Anterior cingulate cortex (tissue), 58 donors: ENCODE measurements around the gene SLC19A2.
A peak's percentile ranks its signal among the peaks of the same experiment; 100 is the strongest.
"Not testable (repeated sequence)": the region's sequence is repeated elsewhere in the genome, so short reads cannot be mapped to it uniquely, and the experiment has no call there.

Experiments
- DNase-seq, 58 donors: peaks; one replicate each; lab custom pipeline; 2025; lab: John Stamatoyannopoulos, UW

SLC19A2 gene

DNA sequence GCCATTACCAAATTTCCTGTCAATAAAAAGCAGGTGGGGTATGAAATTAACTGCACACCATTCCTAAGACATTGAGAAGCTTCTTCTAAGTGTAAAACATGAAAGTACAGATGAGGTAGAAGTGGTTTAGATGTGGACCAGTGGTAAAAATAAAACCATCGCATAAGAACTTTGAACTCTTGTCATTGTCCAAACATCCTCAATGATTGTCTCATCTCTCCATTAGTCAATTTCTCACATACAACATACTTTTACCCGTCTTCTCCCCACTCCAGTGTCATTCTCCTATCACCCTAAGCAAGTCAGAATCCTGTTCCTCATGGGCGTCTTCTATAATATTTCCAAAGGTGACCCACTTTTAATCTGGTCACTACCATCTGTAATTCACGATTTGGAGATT, 24.3 kb upstream of the SLC19A2 start:
- DNase-seq = no peak

DNA sequence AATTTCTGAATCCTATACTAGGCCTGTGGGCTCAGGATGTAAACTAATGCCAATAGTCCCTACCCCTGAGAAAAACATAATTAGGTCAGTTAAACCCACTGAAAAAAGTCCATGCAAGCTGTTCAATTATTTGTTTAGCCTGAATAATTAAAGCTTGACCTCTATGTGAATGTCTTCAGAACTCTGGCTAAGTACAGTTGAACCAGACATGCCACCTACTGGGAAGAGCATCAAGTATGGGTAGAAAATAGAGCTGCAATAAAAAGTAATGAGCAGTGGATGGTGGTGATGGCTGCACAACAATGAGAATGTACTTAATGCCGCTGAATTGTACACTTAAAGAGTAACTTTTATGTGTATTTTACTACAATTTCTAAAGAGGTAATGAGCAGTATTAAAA, 23.6 kb upstream of the SLC19A2 start:
- DNase-seq = no peak

DNA sequence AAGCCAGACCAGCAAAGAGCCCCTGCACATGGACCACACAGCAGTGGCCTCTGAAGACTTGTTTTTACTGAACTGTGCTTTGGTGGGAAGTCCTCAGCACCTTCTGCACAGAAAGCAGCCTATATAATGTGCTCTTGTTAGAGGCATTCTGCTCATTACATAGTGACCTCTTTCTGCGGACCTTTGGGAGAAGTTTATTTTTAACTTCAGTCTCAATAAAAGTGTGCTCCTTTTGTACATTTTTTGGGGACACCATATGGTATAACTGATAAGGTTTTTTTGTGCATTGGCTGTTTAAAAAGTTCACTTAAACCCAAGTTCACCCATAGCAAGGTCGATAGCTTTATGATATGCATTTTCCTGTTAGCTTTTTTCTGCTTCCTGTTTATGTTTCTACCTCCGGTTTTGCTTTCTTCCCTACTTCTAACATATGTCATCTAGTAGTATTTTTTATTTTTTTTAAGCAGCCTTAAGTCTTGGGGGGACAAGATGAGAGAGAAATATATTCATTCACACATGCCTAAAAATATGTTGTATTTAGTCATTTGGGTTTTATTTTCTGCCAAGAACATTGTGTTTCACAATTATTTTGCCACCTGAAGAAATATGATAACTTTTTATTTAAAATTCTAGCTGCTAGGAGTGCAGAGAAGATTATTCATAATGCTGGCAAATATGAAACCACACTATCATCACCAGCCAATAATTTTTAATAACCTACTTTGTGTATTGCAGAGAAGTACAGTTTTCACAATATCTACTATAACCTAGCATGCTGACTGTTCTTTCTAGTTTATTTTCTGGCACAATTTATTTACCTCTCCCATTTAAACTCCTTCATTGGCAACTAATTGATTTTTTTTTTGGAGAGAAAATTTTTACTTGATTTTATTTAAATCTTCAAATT, 22.9 kb upstream of the SLC19A2 start:
- DNase-seq = no peak

DNA sequence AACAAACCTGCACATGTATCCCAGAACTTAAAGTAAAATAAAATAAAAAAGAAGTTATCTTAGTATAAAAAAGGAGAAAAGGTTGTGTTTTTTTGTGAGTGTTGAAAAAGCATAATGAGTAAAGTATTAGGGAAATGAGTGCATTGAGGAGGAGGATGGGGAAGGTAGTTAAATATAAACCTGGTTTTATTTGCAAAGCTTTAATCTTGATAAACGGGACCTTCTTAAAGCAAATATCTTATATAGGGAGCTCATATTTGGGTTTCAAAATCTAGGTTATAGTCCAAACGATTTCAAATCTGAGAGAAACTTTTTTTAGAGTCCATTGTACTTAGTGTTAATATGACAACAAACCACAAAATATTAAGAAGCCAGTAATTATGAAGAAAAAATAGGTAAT, 21.7 kb upstream of the SLC19A2 start:
- DNase-seq = no peak

DNA sequence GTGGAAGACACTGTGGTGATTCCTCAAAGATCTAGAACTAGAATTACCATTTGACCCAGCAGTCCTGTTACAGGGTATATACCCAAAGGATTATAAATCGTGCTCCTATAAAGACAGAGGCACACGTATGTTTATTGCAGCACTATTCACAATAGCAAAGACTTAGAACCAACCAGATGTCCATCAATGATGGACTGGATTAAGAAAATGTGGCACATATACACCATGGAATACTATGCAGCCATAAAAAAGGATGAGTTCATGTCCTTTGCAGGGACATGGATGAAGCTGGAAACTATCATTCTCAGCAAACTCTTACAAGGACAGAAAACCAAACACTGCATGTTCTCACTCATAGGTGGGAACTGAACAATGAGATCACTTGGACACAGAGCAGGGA, 17.9 kb upstream of the SLC19A2 start:
- not testable (repeated sequence) for DNase-seq

DNA sequence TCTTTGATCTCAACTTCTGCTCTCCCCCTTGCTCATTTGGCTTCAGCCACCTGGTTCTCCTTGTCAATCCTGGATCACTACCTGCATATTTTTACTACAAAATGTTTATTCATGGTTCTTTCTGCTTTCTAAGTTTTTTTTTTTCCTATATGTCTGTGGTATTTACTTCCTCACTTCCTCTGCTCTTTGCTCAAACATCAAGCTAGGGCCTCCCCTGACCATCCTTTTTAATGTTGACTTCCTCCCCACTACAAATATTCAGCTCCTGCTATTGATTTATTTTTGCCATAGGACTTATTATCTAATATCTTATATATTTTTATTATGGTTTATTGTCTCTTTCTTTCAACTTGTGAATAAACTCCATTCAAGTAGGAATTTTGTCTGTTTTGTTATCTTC, 14.1 kb upstream of the SLC19A2 start:
- no peak for DNase-seq

DNA sequence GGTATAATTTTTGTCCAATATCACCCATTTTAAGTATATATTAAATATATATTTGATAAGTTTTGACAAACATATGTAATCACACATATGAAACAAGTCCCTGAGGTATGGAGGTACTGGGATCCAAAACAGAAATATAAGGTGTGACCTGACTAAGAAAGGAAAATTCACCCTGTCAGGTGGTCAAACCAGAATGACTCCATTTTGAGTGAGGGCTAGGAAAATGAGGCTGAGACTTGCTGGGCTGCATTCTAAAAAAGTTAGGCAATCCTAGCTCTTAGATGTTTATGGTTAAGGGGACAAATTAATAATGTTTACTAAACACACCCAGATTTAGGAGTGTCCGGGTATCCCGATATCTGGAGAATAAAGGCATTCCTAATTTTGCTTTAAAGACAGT, 11.6 kb upstream of the SLC19A2 start:
- no peak for DNase-seq

DNA sequence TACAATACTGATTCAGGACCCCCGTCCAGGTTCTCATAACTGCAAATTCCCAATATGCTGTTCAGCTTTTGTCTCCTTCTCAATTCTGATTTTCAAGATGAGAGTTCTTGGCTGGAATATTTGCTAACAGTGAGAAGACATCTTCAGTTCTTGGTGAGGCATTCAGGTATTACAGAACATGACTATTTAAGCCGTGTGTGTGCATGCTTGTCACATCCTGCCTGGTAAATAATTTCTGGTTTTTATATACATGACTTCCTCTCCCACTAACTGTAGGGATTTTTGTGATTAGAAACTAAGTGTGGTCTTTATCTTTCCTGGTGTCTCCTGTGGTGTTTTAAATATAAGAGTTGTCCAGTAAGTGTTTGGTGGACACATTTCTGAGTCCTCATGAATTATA, 10.2 kb upstream of the SLC19A2 start:
- DNase-seq = no peak

DNA sequence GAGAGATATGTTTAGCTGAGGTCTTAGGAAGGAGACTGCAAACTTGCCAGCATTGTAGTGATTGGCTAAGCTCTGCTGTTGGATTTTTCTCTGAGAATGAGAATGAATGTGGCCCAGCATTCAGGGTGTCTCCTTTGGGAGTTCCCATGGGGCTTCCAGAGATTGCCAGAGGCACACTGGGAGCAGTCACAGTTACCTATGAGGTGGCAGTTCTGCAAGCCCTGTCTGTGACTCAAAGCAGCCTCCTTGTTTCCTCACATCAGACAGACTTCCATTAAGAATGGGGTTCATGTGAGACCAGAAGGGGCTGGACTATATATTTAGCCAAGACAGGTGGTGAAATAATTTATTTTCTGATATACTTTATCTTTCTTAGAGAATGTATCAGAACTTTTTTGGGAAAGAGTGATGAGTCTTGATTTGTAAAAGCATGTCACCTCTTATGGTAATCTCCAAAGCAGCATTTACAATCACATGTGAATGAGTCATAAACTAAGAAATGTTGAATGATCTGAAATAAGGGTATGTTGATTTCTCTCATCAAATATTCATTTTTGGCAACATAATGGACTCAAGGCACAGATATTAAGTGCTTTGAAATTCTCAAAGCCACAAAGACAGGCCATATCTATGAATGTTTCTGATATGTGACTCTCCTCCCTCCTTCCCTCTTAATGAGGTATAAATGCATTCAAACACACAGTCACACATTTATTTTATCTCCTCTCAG, 9.5 kb upstream of the SLC19A2 start:
- DNase-seq = no peak

DNA sequence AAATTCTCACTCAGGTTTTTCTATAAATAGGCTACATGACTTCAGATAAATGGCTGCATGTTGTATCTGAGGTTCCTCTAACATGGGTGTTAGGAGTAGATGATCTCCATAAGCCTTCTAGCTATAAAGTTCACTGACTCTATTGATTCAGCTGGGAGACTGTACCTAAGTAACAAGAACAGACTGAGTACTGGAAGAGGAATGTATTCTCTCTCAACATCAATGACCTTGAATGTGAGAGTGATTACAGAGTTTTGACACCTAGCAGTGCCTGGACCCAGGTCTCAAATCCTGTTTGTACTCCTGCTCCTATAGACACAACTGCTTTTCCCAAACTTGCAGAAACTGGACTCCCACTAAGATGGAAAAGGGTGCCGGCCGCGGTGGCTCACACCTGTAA, 8.6 kb upstream of the SLC19A2 start:
- no peak for DNase-seq

DNA sequence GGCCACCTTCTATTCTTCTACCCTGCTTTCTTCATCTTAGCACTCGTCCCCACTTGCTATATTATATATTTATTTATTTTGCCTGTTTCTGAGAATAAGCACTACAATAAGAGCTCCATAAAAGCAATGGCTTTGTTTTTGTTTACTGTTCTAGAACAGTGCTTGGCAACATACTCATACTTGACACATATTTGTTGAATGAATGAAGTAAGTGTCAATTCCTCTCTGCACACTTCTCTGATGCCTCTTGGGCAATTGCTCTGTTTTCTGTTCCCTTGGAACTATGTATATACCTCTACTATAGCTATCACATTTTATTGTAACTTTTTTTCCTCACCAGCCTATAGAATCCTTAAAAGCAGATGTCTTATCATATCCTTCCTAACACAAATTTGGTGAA, 7.5 kb upstream of the SLC19A2 start:
- no peak for DNase-seq

DNA sequence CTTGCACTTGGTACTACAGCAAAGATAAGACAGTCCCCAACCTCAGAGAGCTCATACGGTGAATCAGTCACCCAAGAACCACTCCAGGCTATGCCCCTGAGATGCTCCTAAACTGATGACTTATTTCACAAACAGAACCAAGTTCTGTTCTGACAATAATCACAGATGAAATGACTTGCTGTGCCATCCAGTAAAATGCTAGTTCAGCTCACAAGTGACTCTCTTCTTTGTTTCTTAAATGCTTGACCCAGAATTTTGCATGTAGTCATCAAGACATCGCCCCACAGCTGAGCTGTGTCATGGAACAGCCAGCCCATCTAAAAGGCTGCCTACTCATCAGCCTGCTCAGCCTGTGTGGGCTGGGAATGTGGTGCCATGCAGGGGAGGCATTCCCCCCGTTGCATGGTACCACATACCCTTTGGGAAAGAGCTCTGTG, 6.1 kb upstream of the SLC19A2 start:
- no peak for DNase-seq

DNA sequence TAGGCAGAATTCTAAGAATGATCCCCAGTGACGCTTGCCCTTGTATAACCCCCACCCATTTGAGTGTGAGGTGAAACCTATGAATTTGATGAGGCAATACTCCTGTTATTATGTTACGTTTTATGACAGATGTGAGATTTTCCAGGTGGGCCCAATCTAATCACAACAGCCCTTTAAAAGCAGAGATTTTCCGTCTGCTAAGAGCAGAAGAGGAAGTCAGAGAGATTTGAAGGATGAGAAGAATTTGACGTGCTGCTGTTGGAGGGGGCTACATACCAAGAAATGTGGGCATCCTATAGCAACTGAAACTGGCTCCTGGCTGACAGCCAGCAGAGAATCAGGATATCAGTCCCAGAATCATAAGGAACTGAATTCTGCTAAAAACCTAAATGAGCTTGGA, 2.4 kb upstream of the SLC19A2 start:
- DNase-seq = no peak

DNA sequence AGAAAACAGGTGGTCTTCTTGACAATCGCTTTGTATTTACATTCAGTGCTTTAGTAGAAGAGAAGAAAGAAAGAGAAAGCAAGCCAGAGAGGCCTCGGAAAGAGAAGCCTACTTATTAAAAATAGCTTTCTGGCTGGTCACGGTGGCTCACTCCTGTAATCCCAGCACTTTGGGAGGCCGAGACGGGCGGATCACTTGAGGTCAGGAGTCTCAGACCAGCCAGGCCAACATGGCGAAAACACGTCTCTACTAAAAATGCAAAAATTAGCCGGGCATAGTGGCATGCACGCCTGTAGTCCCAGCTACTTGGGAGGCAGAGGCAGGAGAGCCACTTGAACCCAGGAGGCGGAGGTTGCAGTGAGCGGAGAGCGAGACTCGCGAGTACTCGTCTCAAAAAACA, 1.8 kb upstream of the SLC19A2 start:
- DNase-seq = no peak

DNA sequence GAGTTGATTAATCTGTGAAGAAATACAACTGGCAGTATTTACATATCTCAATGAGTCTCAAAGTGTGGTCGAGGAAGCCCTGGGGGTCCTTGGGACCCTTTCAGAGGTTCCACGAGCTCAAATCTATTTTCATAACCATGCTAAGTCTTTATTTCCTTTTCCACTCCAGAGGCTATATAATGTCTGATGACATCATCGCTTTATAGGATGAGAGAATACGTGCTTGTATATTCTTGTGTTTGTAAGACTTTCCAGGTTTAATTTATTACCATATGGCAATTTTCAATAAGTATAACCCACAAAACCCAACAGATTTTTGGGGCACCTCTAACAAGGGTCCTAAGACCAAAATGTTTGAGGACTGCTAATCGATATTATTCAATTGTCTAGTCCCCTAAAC, 1.4 kb upstream of the SLC19A2 start:
- no peak for DNase-seq

DNA sequence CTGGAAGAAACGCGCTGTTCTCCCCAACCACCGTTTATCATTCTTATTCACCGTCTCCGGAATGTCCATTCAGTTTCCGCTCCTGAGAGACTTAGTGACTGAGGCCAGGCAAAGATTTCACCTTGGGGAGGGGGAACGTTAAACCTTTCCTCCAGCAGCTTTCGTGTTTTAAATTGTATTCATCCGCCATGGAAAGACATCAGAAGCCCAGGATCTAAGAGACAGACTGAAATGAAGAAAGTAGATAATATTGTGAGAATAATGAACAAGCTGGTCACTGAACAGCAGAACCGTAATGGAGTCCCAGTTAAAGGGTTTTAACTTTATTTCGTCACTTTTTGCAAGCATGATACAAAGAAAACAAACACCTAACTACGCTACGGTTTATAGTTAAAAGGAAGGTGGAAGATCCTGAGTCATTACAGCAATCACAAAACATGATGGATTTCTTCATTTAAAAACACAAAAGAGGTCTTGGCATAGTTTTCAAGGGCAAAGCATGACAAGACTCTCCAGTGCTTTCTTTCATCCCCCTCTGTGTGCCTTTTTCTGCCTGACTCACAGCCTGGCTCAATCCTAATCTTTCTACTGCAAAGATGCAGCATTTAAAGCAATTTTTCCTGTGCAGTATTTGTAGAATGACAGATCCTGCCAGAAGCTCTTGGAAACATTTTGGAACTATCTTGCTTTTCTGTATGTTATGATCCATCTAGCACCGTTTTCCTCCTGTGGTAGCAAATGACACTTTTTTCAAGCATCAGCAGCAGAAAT, 722 bp upstream of the SLC19A2 start:
- peak in 1 of 58 donors; percentile 18 for DNase-seq

DNA sequence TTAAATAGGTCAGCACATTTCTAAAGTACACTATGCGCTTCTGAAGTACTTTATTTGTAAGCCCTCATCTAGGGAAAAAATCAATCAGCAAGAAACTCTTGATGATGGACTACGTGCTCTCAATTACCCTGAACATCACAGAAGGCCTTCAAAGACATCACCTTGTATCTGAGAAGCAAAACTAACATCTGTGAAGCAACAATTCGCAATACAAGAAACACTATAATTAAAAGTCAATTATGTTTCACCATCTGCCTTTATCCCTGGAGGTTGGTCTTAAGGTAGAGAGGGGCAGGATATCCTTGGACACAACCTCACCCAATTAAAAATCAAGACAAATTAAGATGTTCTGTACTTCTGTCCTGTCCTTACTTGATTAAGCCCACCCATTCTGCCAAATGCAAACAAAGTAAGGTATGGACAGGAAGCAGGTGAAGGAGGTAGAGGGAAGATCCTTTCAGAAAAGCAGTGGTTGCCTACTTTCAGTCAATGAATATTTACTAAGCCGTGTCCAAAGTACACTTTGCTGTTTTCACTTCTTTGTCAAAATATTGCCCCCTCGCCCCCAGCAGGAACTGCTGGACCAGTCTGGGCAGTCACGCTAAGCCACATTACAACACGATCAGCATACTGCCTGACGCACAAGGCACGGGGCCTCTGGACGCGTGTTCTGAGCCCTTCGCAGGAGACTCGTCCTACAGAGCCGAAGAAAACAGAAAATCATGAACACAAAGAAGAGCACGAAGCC, 887 bp downstream of the SLC19A2 start:
- peak in 31 of 58 donors; percentile 9 to 72 (median 47) for DNase-seq

DNA sequence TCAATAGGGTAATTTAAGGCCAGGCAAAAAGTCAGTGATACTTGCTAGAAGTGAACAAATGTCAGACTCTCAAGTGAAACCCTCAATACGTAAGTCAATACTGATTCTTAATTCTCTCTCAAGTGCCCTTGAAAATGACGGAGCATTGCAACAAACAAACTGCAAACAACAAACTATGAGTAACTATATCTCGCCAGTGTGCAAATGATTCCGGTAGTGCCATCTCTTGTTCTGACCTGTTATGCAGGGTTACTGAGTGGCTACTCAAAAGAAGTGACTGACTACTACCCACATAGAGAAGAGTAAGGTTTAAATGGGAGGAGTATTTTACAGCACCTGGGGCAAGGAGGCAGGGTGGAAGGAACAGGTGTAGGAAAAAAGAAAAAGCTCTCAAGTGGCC, 1.6 kb downstream of the SLC19A2 start:
- no peak for DNase-seq

DNA sequence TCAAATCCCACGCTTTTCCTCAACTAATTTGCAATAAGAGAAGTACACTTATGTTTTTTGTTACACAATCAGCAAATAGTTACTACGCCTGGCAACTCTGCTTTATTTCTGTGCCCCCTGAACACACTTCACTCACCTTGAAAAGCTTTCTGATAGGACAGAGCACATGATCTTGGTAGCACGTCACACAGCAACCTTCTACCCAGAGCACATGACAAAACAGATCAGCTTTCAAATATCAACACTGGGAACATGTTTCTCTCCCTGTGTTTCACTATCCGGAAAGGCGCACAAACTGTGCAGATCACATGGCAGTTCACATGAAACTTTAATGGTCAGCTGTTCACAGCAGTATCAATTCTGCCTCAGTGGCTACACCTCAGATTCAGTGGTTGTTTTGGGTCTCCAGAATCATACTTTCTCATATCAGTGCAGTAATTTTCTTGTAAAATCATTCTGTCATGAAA, 2.2 kb downstream of the SLC19A2 start:
- peak in 8 of 58 donors; percentile 7 to 43 (median 10) for DNase-seq

DNA sequence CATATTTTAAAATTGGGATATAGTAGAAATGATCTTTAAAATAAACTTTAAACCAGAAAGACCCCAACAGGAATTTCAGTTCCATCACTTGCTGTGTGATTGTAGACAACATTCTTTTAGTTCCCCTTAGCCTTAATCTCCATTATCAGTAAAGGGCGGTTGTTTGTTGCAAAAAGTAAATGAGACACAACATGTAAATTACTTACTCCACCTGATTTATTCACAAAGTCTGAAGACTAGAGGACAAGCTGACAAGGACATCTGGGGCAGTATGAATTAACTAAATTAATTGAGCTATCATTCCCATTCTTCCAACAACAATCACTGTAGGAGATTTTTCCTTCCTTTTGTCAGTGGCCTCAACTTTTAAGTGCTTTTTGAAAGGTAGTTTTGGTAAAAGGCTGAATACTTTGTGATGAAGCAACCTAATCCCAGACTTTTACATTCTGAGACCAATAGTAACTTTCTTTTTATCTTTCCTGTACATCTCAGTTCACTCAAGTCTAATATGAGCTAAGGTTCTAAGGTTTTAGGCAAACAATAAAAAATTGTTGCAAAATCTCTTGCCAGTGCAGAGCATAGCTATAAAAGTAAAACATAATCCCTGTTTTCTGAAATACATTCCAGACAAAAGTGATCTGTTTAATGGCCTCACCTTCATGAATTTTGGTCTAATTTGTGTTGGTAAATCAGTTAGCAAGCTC, 6.2 kb downstream of the SLC19A2 start:
- no peak for DNase-seq
